ENCODE results near the gene CFAP100.

GRCh38 chr3:126370606-126371005 is 24.1 kb upstream of the CFAP100 start:
- TF ChIP-seq POLR2A (IDR thresholded peaks at IDR 0.05) (no peak), CTCF (IDR thresholded peaks at IDR 0.05) (no peak)
